NCI-H748 treated with DMSO at 0.1 percent for 48 hours (cell line): ENCODE measurements around the gene CTDNEP1.

Experiments used
- DNase-seq: peaks from one replicate; lab custom pipeline; 2025; lab: John Stamatoyannopoulos, UW

Gene CTDNEP1

DNA sequence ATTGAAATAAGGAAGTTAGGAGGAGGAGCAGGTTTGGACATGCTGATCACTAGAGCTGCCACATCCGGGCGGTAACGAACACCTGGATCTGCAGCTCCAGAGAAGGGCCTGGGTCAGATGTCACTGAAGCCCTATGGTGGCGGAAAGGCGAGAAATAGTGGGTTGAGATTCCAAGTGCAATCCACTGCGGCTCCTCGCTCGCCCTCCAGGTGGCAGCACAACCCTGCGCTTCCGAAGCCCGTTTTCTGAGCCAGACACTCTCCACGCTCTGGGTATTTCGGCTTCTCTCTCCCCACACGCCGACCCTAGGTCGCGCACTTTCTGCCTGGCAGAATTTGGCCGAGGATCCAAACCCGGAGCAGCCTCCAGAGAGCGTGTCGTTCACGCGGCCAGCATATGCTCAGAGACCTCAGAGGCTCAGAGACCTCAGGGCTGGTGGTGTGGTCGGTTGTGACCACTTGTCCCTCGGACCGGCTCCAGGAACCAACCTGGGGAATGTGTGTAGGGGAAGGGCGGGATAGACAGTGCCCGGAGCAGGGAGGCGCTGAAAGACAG, 29.1 kb upstream of the CTDNEP1 start:
- peak; percentile 92 for DNase-seq

GRCh38 chr17:7279448-7279847, 27.9 kb upstream of the CTDNEP1 start:
- DNase-seq = no peak

DNA sequence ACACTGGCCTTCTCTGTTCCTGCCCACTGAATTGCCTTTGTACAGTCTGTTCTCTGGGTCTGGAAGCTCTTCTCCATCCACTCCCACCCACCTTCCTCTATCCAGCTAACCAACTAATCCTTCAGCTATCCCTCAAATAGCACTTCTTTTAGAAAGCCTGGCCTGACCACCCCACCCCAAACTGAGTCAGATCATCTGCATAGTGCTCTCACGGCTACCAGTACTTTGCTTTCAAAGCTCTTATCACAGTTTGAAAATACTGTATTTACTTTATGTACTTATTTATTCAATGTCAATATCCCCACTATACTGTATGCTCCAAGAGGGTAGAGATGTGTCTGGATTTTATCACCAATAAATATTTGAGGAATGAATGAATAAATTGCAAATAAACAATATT, 15.2 kb upstream of the CTDNEP1 start:
- no peak for DNase-seq

DNA sequence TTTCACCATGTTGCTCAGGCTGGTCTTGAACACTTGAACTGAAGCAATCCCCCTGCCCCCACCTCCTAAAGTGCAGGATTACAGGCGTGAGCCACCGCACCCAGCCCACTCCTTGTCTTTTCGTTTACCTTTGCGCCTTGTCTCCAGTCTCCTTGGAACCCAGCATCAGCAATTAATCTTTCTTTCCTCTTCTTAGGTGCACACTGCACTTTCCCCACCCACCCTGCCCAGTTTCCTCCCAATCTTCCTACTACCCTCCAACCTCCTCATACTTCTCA, 12.2 kb upstream of the CTDNEP1 start:
- no peak for DNase-seq

GRCh38 chr17:7262935-7263800, 11.6 kb upstream of the CTDNEP1 start:
- DNase-seq = peak; percentile 32

DNA sequence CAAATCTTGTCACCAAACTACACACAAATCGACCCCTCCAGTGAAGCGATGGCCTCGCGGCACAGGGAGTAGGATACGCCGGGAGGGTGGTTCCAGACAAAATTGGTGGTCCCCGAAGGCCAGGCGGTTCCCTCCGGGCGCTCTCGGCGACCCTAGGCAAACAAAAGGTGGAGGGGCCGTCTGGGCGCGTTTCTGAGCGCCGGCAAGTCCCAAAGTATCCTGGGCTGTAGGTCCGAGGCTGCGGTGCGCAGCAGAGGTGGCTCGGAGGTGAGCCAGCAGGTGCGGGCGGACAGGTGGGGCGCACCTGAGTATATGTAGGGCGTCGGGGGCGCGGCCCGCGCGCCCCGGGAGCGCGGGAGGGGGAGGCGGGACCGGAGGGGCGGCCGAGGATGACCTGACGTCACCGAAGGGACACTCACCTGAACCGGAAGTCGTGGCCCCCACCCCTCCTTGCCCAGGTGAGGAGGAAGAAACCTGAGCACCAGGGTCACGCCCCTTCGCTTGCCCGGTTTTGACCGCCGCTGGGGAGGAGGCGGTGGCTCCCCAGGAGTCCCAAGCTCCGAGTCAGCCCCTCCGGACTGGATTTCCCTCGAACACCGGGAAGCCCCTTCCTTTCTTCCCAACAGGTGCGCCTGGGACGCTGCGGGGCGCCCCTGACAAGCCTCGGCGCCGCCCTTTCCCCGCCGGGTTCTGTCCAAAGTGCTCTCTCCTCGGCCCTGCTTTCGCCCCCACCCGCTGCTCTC, 10.8 kb upstream of the CTDNEP1 start, which contains the start of gene CLDN7:
Gene CLDN7 (minus strand): TSS at position 287 of the 743 bp plus-strand sequence. CDS start 435 bp downstream, outside the sequence.
- peak; percentile 86 for DNase-seq

DNA sequence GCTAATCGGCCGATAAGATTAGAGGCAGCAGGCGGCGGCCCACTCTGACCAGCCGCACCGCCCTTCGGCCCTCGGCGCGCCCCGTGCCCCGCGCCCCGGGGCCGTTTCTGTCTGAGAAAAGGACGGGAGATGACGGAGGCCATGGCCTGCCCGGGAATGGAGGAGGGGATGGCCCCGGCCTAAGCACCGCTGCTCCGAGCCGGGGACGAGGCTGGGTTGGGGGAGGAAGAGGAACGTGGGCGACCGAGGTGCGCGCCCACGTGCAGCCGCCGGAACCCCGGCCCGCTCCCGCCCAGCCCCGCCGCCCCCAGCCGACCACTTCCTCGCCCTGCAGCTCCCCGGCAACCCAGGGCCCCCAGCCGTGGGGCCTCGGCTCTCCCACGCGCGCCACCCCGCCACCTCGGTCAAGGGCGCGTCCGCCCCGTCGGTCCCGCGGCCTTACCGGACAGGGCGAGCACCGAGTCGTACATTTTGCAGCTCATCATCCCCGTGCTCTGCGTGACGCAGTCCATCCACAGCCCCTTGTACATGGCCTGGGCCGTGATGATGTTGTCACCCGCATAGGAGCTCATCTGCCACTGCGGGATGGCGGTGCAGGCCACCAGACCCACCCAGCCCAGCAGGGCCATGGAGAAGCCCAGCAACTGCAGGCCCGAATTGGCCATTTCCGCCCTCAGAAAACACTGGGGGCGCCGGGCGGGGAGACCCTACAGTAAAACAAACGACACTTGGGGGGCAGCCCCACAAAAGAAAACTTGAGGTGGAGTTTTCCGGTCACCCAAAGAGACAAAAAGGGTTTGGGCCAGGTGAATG, 10.1 kb upstream of the CTDNEP1 start:
- DNase-seq = no peak

- DNase-seq = peak; percentile 15
These were observed 9.3 kb upstream of the CTDNEP1 start for GRCh38 chr17:7260651-7261378.

GRCh38 chr17:7260151-7260550, 8.6 kb upstream of the CTDNEP1 start:
- no peak for DNase-seq

DNA sequence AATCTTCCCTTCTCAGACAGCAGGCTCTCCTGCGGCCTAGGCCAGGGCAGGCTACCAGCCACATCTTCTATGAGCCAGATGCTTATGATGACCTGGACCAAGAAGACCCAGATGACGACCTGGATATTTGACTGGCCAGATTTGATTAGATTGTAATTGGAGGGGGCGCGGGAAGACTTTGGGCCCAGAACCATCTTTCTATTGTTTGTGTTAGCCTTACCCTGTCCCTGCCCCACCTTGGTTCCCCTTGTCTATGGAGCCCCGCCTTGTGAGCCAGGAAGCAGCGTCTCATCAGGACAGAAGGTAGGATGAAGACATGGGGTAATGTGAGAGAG, 8.0 kb upstream of the CTDNEP1 start:
- no peak for DNase-seq

GRCh38 chr17:7258731-7259554, 7.4 kb upstream of the CTDNEP1 start:
- no peak for DNase-seq

DNA sequence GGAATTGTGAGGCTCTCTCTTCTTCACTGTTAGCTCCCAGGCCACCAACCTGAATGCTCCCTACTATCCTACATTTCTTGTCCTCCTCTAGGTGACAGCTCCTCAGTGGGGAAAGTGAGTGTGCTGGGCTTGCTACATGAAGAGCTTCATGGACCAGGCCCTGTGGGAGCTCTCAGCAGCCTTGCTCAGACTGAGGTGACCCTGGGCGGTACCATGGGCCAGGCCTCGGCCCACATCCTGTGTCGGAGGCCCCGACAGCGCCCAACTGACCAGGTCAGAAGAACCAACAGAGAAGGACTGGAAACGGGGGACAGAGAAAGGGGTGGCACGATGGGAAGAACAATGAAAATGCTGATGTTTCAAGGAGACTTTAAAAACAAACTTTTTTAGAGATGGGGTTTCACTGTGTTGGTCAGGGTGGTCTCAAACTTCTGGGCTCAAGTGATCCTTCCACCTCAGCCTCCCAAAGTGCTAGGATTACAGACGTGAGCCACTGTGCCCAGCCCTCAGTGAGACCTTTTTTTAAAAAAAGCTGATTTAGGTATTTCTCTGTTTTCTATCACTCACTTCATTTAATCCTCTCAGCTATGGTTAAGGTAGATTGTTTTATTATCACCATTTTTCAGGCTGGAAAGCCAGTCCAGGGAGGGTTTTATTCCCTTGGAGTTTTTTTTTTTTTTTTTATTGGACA, 5.4 kb upstream of the CTDNEP1 start:
- no peak for DNase-seq

DNA sequence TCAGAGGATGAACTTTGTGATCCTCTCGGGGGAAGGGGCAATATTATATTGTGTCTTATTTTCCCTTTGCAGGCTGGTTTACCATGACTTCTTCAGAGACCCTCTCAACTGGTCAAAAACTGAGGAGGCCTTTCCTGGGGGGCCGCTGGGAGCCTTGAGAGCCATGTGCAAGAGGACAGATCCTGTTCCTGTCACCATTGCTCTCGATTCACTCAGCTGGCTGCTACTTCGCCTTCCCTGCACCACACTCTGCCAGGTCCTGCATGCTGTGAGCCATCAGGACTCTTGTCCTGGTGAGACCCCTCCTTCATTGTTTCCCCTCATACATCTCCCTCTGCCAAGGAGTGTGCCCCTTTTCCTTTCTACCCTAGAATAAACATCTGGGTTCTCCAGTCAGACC, 3.0 kb upstream of the CTDNEP1 start:
- DNase-seq = no peak

DNA sequence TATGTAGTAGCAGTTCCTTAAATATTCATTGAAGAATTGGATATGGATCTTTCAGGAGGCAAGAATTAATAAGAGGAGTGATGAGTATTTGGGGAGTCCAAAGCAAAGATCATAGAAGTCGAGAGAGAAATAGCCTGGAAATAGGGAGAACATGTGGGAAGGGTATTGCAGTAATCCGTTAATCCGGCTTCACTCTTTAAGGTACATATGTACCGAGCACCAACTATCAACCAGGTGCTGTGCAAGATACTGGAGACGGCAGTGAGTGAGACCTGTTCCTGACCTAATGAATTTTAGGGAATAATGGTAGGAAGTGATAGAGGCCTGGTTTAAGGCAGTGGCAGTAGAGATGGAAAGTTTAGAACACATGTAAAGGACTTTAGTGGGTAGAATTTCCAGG, 1.5 kb upstream of the CTDNEP1 start:
- no peak for DNase-seq

GRCh38 chr17:7252176-7253043, 876 bp upstream of the CTDNEP1 start, which contains the start of gene ELP5:
ELP5 (plus strand) TSS chr17:7252215; CDS start chr17:7252551, 336 bp downstream.
- peak; percentile 95 for DNase-seq

GRCh38 chr17:7250695-7251627, 573 bp downstream of the CTDNEP1 start:
- DNase-seq = no peak

GRCh38 chr17:7249830-7250229, 1.7 kb downstream of the CTDNEP1 start:
- DNase-seq = no peak

DNA sequence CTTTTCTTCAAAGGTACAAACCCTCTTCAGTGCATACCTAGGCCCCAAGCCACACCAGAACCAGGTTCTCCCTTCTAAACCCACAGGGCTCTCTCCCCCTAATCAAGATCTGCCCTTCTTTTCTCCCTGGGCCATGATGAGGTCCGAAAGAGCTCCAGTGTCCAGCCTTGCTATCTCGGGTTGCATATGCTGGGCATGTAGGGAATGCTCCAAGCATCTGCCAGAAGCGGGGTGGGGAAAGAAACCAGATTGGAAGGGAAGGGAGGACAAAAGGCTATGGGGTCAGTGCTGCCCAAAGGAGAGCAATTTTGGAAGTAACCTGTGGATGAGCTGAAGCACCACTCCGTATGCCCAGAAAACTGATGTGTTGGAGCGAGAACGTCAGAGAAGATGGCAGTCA, 2.3 kb downstream of the CTDNEP1 start:
- no peak for DNase-seq
